T-cell (primary cell): ENCODE data around the gene RUNX1. TPM values are rescaled to one million over a fixed set of nuclear protein-coding genes. Genes with fewer than 3 reads are reported as not detected.

ENCODE experiments used
- ATAC-seq, 4 experiments: fragments of 200-7000 bp in 3 of 4; fragments of 150-1000 bp in 1 of 4; cut with Tn5 transposase; replicated peaks in 1 of 4; 1 replicate in 3 of 4; 2 replicates in 1 of 4; pipeline ENCODE4 v1.10.0; 2021; ENCODE audit warnings: moderate library complexity in 3 of 4, mild to moderate bottlenecking in 2 of 4, moderate number of reproducible peaks in 1 of 4
- CTCF ChIA-PET, 2 donors: fragments of 300-600 bp; sonication (Branson Sonifier 250); formaldehyde crosslinking; loops; one replicate each; lab custom pipeline; 2022; ENCODE audit warnings: antibody characterized with exemption in 2 of 2; lab: Charles Lee
- POLR2A ChIA-PET, 2 donors: fragments of 300-600 bp; sonication (Branson Sonifier 250); formaldehyde crosslinking; loops; one replicate each; lab custom pipeline; 2022; ENCODE audit warnings: antibody characterized with exemption in 2 of 2; lab: Charles Lee
- DNase-seq, 35 experiments: peaks; one replicate each; pipeline versions ENCODE4 v3.0.0 to v3.0.0-alpha.2; 2013 to 2023
- H3K27ac ChIP-seq: one replicate; pipeline ENCODE4 v1.5.1; 2013; ENCODE audit warnings: low read length
- H3K27me3 ChIP-seq, 2 experiments: replicated peaks in 1 of 2; 1 replicate in 1 of 2; 2 replicates in 1 of 2; pipeline versions ENCODE4 v1.6.1 to v1.7.0; 2013; ENCODE audit warnings: low read length in 1 of 2, mixed read lengths in 1 of 2; ENCODE audit not compliant: control insufficient read depth in 2 of 2, insufficient read depth in 2 of 2; ENCODE audit errors: extremely low read depth in 1 of 2
- H3K36me3 ChIP-seq, 2 donors: 1 replicate in 1 of 2; 2 replicates in 1 of 2; pipeline versions ENCODE4 v1.6.1 to v1.7.0; 2013; ENCODE audit warnings: low read length in 1 of 2; ENCODE audit not compliant: control insufficient read depth in 2 of 2, insufficient read depth in 1 of 2; ENCODE audit errors: extremely low read depth in 1 of 2
- H3K4me1 ChIP-seq, 2 experiments: 1 replicate in 1 of 2; 2 replicates in 1 of 2; pipeline versions ENCODE4 v1.6.1 to v1.7.0; 2013; ENCODE audit warnings: low read length in 2 of 2, mixed read lengths in 1 of 2; ENCODE audit not compliant: insufficient read depth in 2 of 2, control insufficient read depth in 1 of 2; ENCODE audit errors: extremely low read depth in 1 of 2
- H3K4me3 ChIP-seq, 2 donors: 1 replicate in 1 of 2; 2 replicates in 1 of 2; pipeline versions ENCODE4 v1.5.1 to v1.7.0; 2013; ENCODE audit warnings: mild to moderate bottlenecking in 2 of 2, low read length in 1 of 2, moderate library complexity in 1 of 2; ENCODE audit not compliant: control insufficient read depth in 1 of 2; ENCODE audit errors: extremely low read depth in 1 of 2
- H3K9me3 ChIP-seq: 2 replicates; pipeline ENCODE4 v1.7.0; 2013
- H3K27ac Mint-ChIP-seq, 2 donors: one replicate each; pipeline ENCODE4 v1.8.0; 2020 to 2021; ENCODE audit warnings: mild to moderate bottlenecking in 2 of 2, mixed read lengths in 2 of 2
- H3K27me3 Mint-ChIP-seq, 2 donors: one replicate each; pipeline ENCODE4 v1.8.0; 2021 to 2022; ENCODE audit warnings: mixed read lengths in 2 of 2
- H3K36me3 Mint-ChIP-seq: one replicate; pipeline ENCODE4 v1.8.0; 2021; ENCODE audit warnings: mixed read lengths
- H3K4me1 Mint-ChIP-seq, 3 donors: one replicate each; pipeline ENCODE4 v1.8.0; 2020 to 2022; ENCODE audit warnings: mixed read lengths in 3 of 3, mild to moderate bottlenecking in 1 of 3
- H3K4me3 Mint-ChIP-seq, 3 donors: one replicate each; pipeline ENCODE4 v1.8.0; 2020 to 2022; ENCODE audit warnings: mild to moderate bottlenecking in 3 of 3, mixed read lengths in 3 of 3, moderate library complexity in 3 of 3
- H3K9me3 Mint-ChIP-seq, 3 donors: one replicate each; pipeline ENCODE4 v1.8.0; 2020 to 2022; ENCODE audit warnings: mixed read lengths in 3 of 3
- WGBS: methylation state at CpG from one replicate; pipeline ENCODE4 v1.1.5; 2013; ENCODE audit warnings: missing lambda C conversion rate; ENCODE audit not compliant: insufficient coverage; 5-methylcytosine and 5-hydroxymethylcytosine counted together
- total RNA-seq, 35 experiments: library from RNA in 6 of 35; stranded (reverse) in 6 of 35; fragments of 120-200 nt in 1 of 35; gene quantifications; one replicate each; pipeline versions ENCODE4 v1.2.1 to v1.2.4 and lab custom pipeline; 2013 to 2026

RUNX1 gene
- total RNA-seq, 5 donors from 2014 or later (not counting 1 experiment from before 2014, with no cell fraction given) = 87.0 to 117 (median 104) TPM

DNA sequence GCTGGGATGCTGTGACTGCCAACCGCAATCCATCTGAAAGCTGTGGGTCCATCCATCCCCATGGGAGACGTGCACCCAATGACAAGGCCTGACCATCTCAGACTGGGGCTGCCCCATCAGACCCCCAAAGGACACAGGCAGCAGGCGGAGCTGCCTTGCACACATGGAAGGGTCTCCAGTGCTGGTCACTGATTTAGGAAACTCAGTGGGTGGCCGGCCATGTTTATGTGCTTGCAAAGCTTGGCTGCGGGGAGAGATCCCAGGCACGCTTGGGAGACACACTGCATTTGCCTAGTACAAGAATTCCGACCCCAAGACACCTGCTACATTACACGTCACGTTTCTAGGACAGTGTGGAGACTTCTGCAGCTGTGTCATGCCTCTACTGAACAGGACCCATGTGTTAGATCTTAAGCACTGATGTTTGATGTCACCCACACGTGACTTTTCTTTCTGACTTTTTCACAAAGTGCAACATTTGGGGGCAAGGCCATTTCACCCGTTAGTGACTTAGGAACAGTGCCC lies 198.9 kb downstream of the RUNX1 start:
- Mint-ChIP-seq H3K27ac (peak overlapping the region in 1 of 2 donors; percentile 61), H3K4me1 (peaks cover 20 to 30% (median 25%) of the 10 kb centered on the region in 3 donors), H3K27me3 (no peaks in the 10 kb centered on the region), H3K36me3 (peaks cover 48% of the 10 kb centered on the region), H3K9me3 (no peaks in the 10 kb centered on the region), H3K4me3 (no peak overlapping the region)
- 95% methylated on average over 10 of the region's 11 CpGs for WGBS
- H3K27ac ChIP-seq = no peak overlapping the region
- no peak overlapping the region for H3K4me3 ChIP-seq
- peaks cover 3 to 55% of the 10 kb centered on the region in 2 donors for H3K36me3 ChIP-seq
- H3K4me1 ChIP-seq = peaks cover 0 to 20% of the 10 kb centered on the region in 2 experiments
- DNase-seq (no peak), ATAC-seq (no peak)
- H3K27me3 ChIP-seq = no peaks in the 10 kb centered on the region
- POLR2A ChIA-PET = interaction anchor here in 1 of 2 donors (0.7 kb wide), 1 partner anchor 767 kb away, joined by 3 read pairs; no protein-coding TSS in a partner anchor
- H3K9me3 ChIP-seq = no peaks in the 10 kb centered on the region
- CTCF ChIA-PET = no interaction called here

DNA sequence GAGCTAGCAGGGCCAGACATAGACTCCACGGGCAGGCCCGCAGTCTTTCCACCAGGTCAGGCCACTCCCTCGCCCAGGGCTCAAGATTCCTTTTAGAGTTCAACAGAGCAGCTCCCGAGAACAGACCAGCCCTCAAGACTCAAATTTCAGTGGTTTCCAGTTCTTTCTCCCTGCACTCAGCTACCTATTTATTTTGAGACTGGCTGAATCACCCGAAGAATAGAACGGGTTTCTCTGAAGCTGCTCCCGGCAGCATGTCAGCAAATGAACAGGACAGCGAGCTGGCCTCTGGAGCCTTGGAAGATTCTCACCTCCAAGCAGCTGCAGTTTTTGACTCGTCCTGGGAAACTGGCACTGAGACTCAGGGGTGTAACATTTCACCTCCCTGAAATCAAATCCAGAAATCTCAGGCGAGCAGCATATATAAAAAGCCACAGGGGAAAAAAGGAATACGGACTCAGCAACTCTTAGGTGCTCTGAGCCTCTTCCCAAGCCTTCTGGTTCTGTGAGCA lies 202.4 kb downstream of the RUNX1 start:
- Histone ChIP-seq H3K27me3 (no peaks in the 10 kb centered on the region), H3K4me3 (no peak overlapping the region), H3K36me3 (peaks cover 6 to 54% of the 10 kb centered on the region in 2 donors), H3K27ac (no peak overlapping the region), H3K9me3 (no peaks in the 10 kb centered on the region), H3K4me1 (peaks cover 0 to 26% of the 10 kb centered on the region in 2 experiments)
- H3K9me3 Mint-ChIP-seq = no peaks in the 10 kb centered on the region
- H3K4me3 Mint-ChIP-seq = no peak overlapping the region
- WGBS = 92% methylated on average over 9 of the region's 11 CpGs
- POLR2A ChIA-PET = no interaction called here
- ATAC-seq = no peak
- no peaks in the 10 kb centered on the region for H3K27me3 Mint-ChIP-seq
- no peak for DNase-seq
- H3K36me3 Mint-ChIP-seq = peaks cover 43% of the 10 kb centered on the region
- H3K27ac Mint-ChIP-seq = peak overlapping the region in 1 of 2 donors; percentile 64
- CTCF ChIA-PET = interaction anchor here in 1 of 2 donors (0.7 kb wide), 1 partner anchor 555 kb away, joined by 3 read pairs; no protein-coding TSS in a partner anchor
- peaks cover 12 to 47% (median 46%) of the 10 kb centered on the region in 3 donors for H3K4me1 Mint-ChIP-seq

DNA sequence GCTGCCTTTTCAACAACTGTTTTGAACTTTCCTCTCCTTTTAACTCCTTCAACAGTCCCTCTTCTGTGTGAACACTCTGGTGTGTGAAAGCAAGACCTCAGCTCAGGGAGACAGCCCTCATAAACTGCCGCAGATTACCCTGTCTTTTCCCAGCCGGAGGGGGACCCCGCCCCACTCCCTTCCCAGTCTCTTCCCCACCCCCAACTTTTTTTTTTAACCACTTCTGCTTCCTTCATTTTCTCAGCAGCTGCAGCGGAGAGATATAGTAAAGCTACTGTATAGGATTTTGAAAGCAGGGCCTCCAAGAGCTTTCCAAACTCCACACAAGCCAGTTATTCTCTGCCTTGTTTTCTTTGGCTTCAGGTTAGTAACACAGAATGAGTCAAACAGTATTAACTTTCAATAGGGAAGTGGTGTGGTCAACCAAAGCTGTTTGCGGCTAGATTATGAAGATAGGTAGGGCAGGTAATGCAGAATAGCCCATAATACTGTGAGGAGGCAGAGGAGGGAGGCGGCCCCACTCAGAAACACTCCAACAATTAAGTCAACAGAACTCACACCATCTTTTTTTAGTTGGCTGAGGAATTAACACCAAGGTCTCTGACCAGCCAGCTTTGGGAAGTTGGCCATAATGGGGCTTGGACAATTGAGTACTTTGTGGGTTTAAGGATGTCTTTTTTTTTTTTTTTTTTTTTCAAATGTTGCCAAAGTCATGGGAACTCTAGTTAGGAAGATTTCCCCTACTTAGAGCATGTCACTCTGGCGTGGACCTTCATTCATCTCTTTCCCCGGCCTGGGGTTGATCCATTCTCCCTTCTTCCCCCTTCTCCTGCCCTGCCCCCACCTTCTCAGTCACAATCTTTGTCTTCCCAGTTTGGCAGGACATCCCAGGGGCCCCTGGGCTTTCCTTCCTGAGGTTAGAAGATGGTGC lies 203.3 kb downstream of the RUNX1 start:
- Mint-ChIP-seq H3K36me3 (peaks cover 38% of the 10 kb centered on the region), H3K4me1 (peaks cover 12 to 47% (median 46%) of the 10 kb centered on the region in 3 donors), H3K4me3 (no peak overlapping the region), H3K27ac (peak overlapping the region; percentile 62 to 64), H3K27me3 (no peaks in the 10 kb centered on the region), H3K9me3 (no peaks in the 10 kb centered on the region)
- H3K27ac ChIP-seq = no peak overlapping the region
- no peak overlapping the region for H3K4me3 ChIP-seq
- H3K27me3 ChIP-seq = no peaks in the 10 kb centered on the region
- H3K36me3 ChIP-seq = peaks cover 9 to 53% of the 10 kb centered on the region in 2 donors
- no peaks in the 10 kb centered on the region for H3K9me3 ChIP-seq
- H3K4me1 ChIP-seq = peaks cover 0 to 29% of the 10 kb centered on the region in 2 experiments
- WGBS = no CpG with 5 or more reads among the region's 8 CpGs
- DNase-seq (peak in 2 of 35 experiments; percentile 8 to 51), ATAC-seq (peak in 2 of 4 experiments; percentile 59 to 65)
- ChIA-PET POLR2A (interaction anchor here in 1 of 2 donors (0.7 kb wide), 1 partner anchor 111 kb away, joined by 13 read pairs; no protein-coding TSS in a partner anchor), CTCF (interaction anchor here (0.6 to 0.7 kb wide), 4 partner anchors 47 to 556 kb away, joined by 3 to 6 read pairs (median 3); no protein-coding TSS in a partner anchor)

DNA sequence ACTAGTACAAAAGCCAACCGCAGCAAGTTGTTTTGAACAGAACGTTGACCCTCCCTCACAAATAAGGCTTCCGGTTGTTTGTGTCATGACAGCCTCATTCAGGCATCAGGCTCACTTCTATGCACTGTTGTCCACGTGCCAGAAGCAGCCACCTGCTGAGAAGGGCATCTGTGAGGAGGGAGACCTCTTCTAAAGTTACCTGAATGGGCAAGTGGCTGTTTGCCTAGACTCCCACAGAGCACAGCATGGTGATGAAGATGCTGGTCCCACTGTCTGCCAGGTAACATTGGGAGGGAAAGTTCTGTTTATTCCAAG lies 204.2 kb downstream of the RUNX1 start:
- peaks cover 20 to 55% (median 53%) of the 10 kb centered on the region in 3 donors for H3K4me1 Mint-ChIP-seq
- ATAC-seq (no peak), DNase-seq (no peak)
- no peaks in the 10 kb centered on the region for H3K27me3 Mint-ChIP-seq
- H3K9me3 Mint-ChIP-seq = no peaks in the 10 kb centered on the region
- H3K4me3 ChIP-seq = no peak overlapping the region
- H3K27ac ChIP-seq = no peak overlapping the region
- H3K9me3 ChIP-seq = no peaks in the 10 kb centered on the region
- no peak overlapping the region for H3K4me3 Mint-ChIP-seq
- WGBS = no CpG with 5 or more reads among the region's 4 CpGs
- ChIA-PET POLR2A (no interaction called here), CTCF (no interaction called here)
- H3K27me3 ChIP-seq = no peaks in the 10 kb centered on the region
- H3K27ac Mint-ChIP-seq = peak overlapping the region in 1 of 2 donors; percentile 11
- H3K36me3 ChIP-seq = peaks cover 13 to 57% of the 10 kb centered on the region in 2 donors
- H3K36me3 Mint-ChIP-seq = peaks cover 43% of the 10 kb centered on the region
- peaks cover 0 to 32% of the 10 kb centered on the region in 2 experiments for H3K4me1 ChIP-seq

DNA sequence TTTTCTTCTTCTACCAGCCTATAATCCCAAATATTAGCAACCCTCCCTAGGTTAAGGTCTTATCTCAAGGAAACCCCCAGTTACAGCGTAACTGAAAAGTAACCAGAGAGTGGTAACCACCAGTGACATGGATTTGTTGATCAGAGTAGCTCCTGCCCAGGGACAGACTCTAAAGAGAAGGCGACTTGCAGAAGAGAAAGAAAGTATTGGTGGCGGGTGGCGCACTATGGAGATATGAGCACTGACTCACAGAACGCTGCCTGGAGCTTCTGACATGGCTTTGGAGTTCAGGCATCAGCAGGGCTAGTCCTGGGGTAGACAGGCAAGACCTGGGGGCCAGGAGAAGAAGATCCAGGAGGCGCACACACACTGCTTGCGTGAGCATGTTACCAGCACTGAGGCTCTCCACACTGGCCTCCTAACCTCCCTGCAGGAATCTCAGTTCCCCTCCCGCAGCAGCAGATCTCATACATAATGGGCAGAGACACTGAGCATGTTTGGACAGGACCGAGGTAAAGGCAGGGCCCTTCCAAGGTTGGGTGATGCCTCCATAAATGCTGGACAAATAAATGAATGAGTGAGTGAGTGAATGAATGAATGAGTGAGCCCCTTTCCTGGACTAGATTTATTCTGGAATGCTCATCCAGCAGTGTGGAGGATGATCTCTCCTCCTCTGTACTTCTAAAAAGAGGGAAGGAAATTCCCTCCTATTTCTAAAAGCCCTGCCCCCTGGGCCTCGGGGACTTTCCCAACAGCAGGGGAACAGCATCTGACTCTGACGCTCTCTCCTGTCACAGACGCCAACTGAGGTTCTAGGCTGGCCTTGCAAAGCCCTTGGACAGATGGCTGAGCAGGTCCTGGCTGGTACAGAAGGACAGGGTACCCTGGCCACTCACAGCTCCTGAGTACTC lies 204.8 kb downstream of the RUNX1 start:
- ATAC-seq (peak in 1 of 4 experiments; percentile 43), DNase-seq (peak in 1 of 35 experiments; percentile 21)
- Histone ChIP-seq H3K9me3 (no peaks in the 10 kb centered on the region), H3K27me3 (no peaks in the 10 kb centered on the region), H3K4me1 (peaks cover 0 to 32% of the 10 kb centered on the region in 2 experiments), H3K36me3 (peaks cover 13 to 61% of the 10 kb centered on the region in 2 donors), H3K27ac (no peak overlapping the region), H3K4me3 (no peak overlapping the region)
- POLR2A ChIA-PET = no interaction called here
- Mint-ChIP-seq H3K27ac (peak overlapping the region in 1 of 2 donors; percentile 68), H3K27me3 (no peaks in the 10 kb centered on the region), H3K4me1 (peaks cover 23 to 61% (median 59%) of the 10 kb centered on the region in 3 donors), H3K9me3 (no peaks in the 10 kb centered on the region), H3K4me3 (no peak overlapping the region), H3K36me3 (peaks cover 49% of the 10 kb centered on the region)
- CTCF ChIA-PET = no interaction called here
- 91% methylated on average over 10 of the region's 12 CpGs for WGBS
